DOHH2 (cell line): ENCODE results near the gene NAA25.

Source experiments
- H3F3A ChIP-seq: fragments of 200-600 bp; sonication (generic), shearing (Covaris generic); 2 replicates; pipeline ENCODE4 v1.6.0; 2016; ENCODE audit warnings: antibody characterized with exemption, mild to moderate bottlenecking; ENCODE audit not compliant: control insufficient read depth, insufficient read depth
- H3K27ac ChIP-seq: fragments of 200-600 bp; sonication (generic); 2 replicates; pipeline ENCODE4 v1.5.1; 2014; ENCODE audit warnings: low read depth, mild to moderate bottlenecking, low read length, moderate library complexity
- H3K27me3 ChIP-seq: fragments of 200-600 bp; sonication (generic); 2 replicates; pipeline ENCODE4 v1.6.1; 2014; ENCODE audit warnings: mild to moderate bottlenecking, low read length, mixed read lengths; ENCODE audit not compliant: control insufficient read depth
- H3K36me3 ChIP-seq: fragments of 200-600 bp; sonication (generic); 2 replicates; pipeline ENCODE4 v1.6.1; 2014; ENCODE audit warnings: mild to moderate bottlenecking, low read length, moderate library complexity, mixed read lengths; ENCODE audit not compliant: control insufficient read depth
- H3K4me1 ChIP-seq: fragments of 200-600 bp; sonication (generic); 2 replicates; pipeline ENCODE4 v1.6.1; 2014; ENCODE audit warnings: mild to moderate bottlenecking, low read length, mixed read lengths; ENCODE audit not compliant: control insufficient read depth
- H3K4me2 ChIP-seq: fragments of 200-600 bp; sonication (generic); 2 replicates; pipeline ENCODE4 v1.6.0; 2014; ENCODE audit warnings: mild to moderate bottlenecking, low read length, moderate library complexity
- H3K4me3 ChIP-seq: fragments of 200-600 bp; sonication (generic); 2 replicates; pipeline ENCODE4 v1.5.1; 2014; ENCODE audit warnings: mild to moderate bottlenecking, low read length, mixed read lengths
- H3K79me2 ChIP-seq: fragments of 200-600 bp; sonication (generic); 2 replicates; pipeline ENCODE4 v1.6.1; 2014; ENCODE audit warnings: mild to moderate bottlenecking, low read length, mixed read lengths; ENCODE audit not compliant: control insufficient read depth
- H3K9me2 ChIP-seq: fragments of 200-600 bp; sonication (generic); replicated peaks from 2 replicates; pipeline ENCODE4 v1.6.1; 2014; ENCODE audit warnings: mild to moderate bottlenecking, low read length, mixed read lengths; ENCODE audit not compliant: control insufficient read depth
- H3K9me3 ChIP-seq: fragments of 200-600 bp; sonication (generic); 2 replicates; pipeline ENCODE4 v1.6.1; 2014; ENCODE audit warnings: antibody characterized with exemption, low read length, mixed read lengths; ENCODE audit not compliant: control insufficient read depth, insufficient read depth
- H4K20me1 ChIP-seq: fragments of 200-600 bp; sonication (generic); 2 replicates; pipeline ENCODE4 v1.6.0; 2014; ENCODE audit warnings: low read depth, mild to moderate bottlenecking, antibody characterized with exemption, low read length, moderate library complexity; ENCODE audit not compliant: control insufficient read depth, insufficient read depth
- CTCF ChIP-seq: fragments of 200-600 bp; sonication (generic); IDR thresholded peaks from one replicate; pipeline ENCODE4 v1.5.1; 2014; ENCODE audit warnings: antibody characterized with exemption, mild to moderate bottlenecking, low read depth, low read length; ENCODE audit not compliant: poor library complexity, severe bottlenecking
- EZH2phosphoT487 ChIP-seq: fragments of 200-600 bp; sonication (generic); IDR thresholded peaks from 2 replicates; pipeline ENCODE4 v1.6.1; 2017; ENCODE audit warnings: borderline replicate concordance, mild to moderate bottlenecking, antibody characterized with exemption, low read length, moderate library complexity, mixed read lengths

NAA25 gene

GRCh38 chr12:112122823-112123690 lies 14.5 kb upstream of the NAA25 start:
- Histone ChIP-seq H3K36me3 (no peaks in the 10 kb centered on the region), H3K27ac (no peak overlapping the region), H3K9me2 (no peaks in the 10 kb centered on the region), H3K4me1 (peaks cover 20% of the 10 kb centered on the region), H4K20me1 (peaks cover 3% of the 10 kb centered on the region; the same call in 1 of the 2 replicates), H3F3A (peaks cover 5% of the 10 kb centered on the region), H3K79me2 (peaks cover 21% of the 10 kb centered on the region), H3K27me3 (peaks cover 9% of the 10 kb centered on the region; the same call in 1 of the 2 replicates), H3K9me3 (no peaks in the 10 kb centered on the region), H3K4me3 (no peak overlapping the region), H3K4me2 (no peak overlapping the region)
- no peak for TF ChIP-seq CTCF
- no peak for TF ChIP-seq EZH2phosphoT487

GRCh38 chr12:112121780-112122565 lies 13.4 kb upstream of the NAA25 start:
- Histone ChIP-seq H3K9me2 (no peaks in the 10 kb centered on the region), H3K4me1 (peaks cover 20% of the 10 kb centered on the region), H3K27me3 (peaks cover 9% of the 10 kb centered on the region; the same call in 1 of the 2 replicates), H3K4me2 (no peak overlapping the region), H3K9me3 (no peaks in the 10 kb centered on the region), H3K27ac (no peak overlapping the region), H3K4me3 (no peak overlapping the region), H3K36me3 (no peaks in the 10 kb centered on the region), H3F3A (peaks cover 5% of the 10 kb centered on the region), H3K79me2 (peaks cover 14% of the 10 kb centered on the region), H4K20me1 (peaks cover 2% of the 10 kb centered on the region; the same call in 1 of the 2 replicates)
- no peak for TF ChIP-seq CTCF
- TF ChIP-seq EZH2phosphoT487 = no peak

GRCh38 chr12:112117685-112118084 lies 9.1 kb upstream of the NAA25 start:
- Histone ChIP-seq H3K4me1 (peaks cover 19% of the 10 kb centered on the region), H3F3A (peaks cover 2% of the 10 kb centered on the region; the same call in 1 of the 2 replicates), H3K9me3 (no peaks in the 10 kb centered on the region), H3K9me2 (no peaks in the 10 kb centered on the region), H4K20me1 (no peaks in the 10 kb centered on the region), H3K79me2 (no peaks in the 10 kb centered on the region), H3K27me3 (peaks cover 2% of the 10 kb centered on the region; the same call in 1 of the 2 replicates), H3K4me3 (no peak overlapping the region), H3K36me3 (no peaks in the 10 kb centered on the region), H3K27ac (no peak overlapping the region), H3K4me2 (no peak overlapping the region)
- TF ChIP-seq CTCF = no peak
- TF ChIP-seq EZH2phosphoT487 = no peak
